K562 (cell line): ENCODE data around the gene FAM149B1. TPM values are rescaled to one million over a fixed set of nuclear protein-coding genes. Genes with fewer than 3 reads are reported as not detected.

Experiments used
- C11orf30 ChIP-seq: fragments of 450-650 bp; IDR thresholded peaks from 2 replicates; pipeline ENCODE4 v1.6.1; 2016; ENCODE audit warnings: low read depth, mild to moderate bottlenecking
- HMG20B ChIP-seq: fragments of 250-450 bp; sonication (Bioruptor Pico); IDR thresholded peaks from 2 replicates; pipeline ENCODE4 v1.5.0; 2021; ENCODE audit warnings: mild to moderate bottlenecking
- MED1 ChIP-seq: sonication (generic); formaldehyde crosslinking; IDR thresholded peaks from 2 replicates; pipeline ENCODE4 v1.8.1; 2023; ENCODE audit warnings: missing genetic modification reagents, borderline replicate concordance
- NR2C1 ChIP-seq, 2 experiments: fragments of 450-650 bp; IDR thresholded peaks; 2 replicates each; pipeline ENCODE4 v1.6.1; 2017; ENCODE audit warnings: mild to moderate bottlenecking in 2 of 2, antibody characterized with exemption in 1 of 2, inconsistent platforms in 1 of 2, missing compliant biosample characterization in 1 of 2, missing genetic modification characterization in 1 of 2
- PML ChIP-seq: IDR thresholded peaks from 2 replicates; pipeline ENCODE4 v1.6.1; 2012; ENCODE audit warnings: low read length, inconsistent platforms
- UBTF ChIP-seq, 2 experiments: IDR thresholded peaks; 2 replicates each; pipeline ENCODE4 v1.6.1; 2012; ENCODE audit warnings: improper control_type of control experiment in 2 of 2, low read depth in 2 of 2, low read length in 2 of 2, borderline replicate concordance in 1 of 2
- ZNF324 ChIP-seq: fragments of 250-450 bp; sonication (Bioruptor Pico); IDR thresholded peaks from 2 replicates; pipeline ENCODE4 v1.4.0; 2020; ENCODE audit warnings: mild to moderate bottlenecking
- ZNF398 ChIP-seq: fragments of 250-450 bp; sonication (Bioruptor Pico); IDR thresholded peaks from 2 replicates; pipeline ENCODE4 v1.8.0; 2021; ENCODE audit warnings: moderate library complexity, mild to moderate bottlenecking, inconsistent platforms
- polyA plus RNA-seq, 8 experiments: library from polyadenylated mRNA; depleted of rRNA in 4 of 8; stranded (reverse) in 5 of 8; unstranded in 3 of 8; fragments of >200 nt; fragmentation: Nextera tagmentation in 2 of 8; fragmentation: Illumina TruSeq in 1 of 8; extraction: Ambion mirVana in 2 of 8; extraction: Trizol in 1 of 8; gene quantifications; 2 replicates each; pipeline versions ENCODE4 v1.2.1 to v1.2.3, GENCODE V29; 2011 to 2014; ENCODE audit warnings: inconsistent platforms in 1 of 8, missing spikeins in 1 of 8
- total RNA-seq, 7 experiments: library from RNA; depleted of rRNA in 6 of 7; stranded (reverse); fragments of >200 nt in 6 of 7; fragmentation: Illumina TruSeq in 2 of 7; extraction: Trizol in 2 of 7; gene quantifications; 2 replicates each; pipeline versions ENCODE4 v1.2.1 to v1.2.3, GENCODE V29; 2011 to 2021; ENCODE audit warnings: low replicate concordance in 1 of 7
- TF ChIP-seq, protein P1 (sequence below): fragments of 200-600 bp; sonication (generic); IDR thresholded peaks from one replicate; pipeline ENCODE4 v1.6.1; 2012; ENCODE audit warnings: mild to moderate bottlenecking, low read depth, low read length, inconsistent platforms

The FAM149B1 gene
- total and polyA plus RNA-seq, 9 of the 15 experiments (the other 6 are each of a cell fraction or from before 2014, with no cell fraction given): 4.2 to 18.5 (median 9.3) TPM

- TF ChIP-seq PML (peak; percentile 85; the same call in 1 of the 2 replicates), HMG20B (CRISPR knock-in tag) (no peak; the same call in 1 of the 2 replicates), UBTF (IDR thresholded peaks at IDR 0.05; ENCODE audit: borderline replicate concordance in 1 of 2, low read depth in 2 of 2, low read length in 2 of 2) (peak in 1 of 2 experiments; percentile 64; a peak in 2 of 4 replicates), C11orf30 (peak; percentile 90), ZNF398 (CRISPR knock-in tag) (no peak), ZNF324 (CRISPR knock-in tag) (0 out of 2 replicates have a peak, but pooled peaks have one; percentile 50), NR2C1 (IDR thresholded peaks at IDR 0.05) (peak; percentile 98), NR2C1 (tag; IDR thresholded peaks at IDR 0.05) (peak; percentile 99), MED1 (CRISPR knock-in tag) (no peak)
- TF ChIP-seq, protein P1, sequence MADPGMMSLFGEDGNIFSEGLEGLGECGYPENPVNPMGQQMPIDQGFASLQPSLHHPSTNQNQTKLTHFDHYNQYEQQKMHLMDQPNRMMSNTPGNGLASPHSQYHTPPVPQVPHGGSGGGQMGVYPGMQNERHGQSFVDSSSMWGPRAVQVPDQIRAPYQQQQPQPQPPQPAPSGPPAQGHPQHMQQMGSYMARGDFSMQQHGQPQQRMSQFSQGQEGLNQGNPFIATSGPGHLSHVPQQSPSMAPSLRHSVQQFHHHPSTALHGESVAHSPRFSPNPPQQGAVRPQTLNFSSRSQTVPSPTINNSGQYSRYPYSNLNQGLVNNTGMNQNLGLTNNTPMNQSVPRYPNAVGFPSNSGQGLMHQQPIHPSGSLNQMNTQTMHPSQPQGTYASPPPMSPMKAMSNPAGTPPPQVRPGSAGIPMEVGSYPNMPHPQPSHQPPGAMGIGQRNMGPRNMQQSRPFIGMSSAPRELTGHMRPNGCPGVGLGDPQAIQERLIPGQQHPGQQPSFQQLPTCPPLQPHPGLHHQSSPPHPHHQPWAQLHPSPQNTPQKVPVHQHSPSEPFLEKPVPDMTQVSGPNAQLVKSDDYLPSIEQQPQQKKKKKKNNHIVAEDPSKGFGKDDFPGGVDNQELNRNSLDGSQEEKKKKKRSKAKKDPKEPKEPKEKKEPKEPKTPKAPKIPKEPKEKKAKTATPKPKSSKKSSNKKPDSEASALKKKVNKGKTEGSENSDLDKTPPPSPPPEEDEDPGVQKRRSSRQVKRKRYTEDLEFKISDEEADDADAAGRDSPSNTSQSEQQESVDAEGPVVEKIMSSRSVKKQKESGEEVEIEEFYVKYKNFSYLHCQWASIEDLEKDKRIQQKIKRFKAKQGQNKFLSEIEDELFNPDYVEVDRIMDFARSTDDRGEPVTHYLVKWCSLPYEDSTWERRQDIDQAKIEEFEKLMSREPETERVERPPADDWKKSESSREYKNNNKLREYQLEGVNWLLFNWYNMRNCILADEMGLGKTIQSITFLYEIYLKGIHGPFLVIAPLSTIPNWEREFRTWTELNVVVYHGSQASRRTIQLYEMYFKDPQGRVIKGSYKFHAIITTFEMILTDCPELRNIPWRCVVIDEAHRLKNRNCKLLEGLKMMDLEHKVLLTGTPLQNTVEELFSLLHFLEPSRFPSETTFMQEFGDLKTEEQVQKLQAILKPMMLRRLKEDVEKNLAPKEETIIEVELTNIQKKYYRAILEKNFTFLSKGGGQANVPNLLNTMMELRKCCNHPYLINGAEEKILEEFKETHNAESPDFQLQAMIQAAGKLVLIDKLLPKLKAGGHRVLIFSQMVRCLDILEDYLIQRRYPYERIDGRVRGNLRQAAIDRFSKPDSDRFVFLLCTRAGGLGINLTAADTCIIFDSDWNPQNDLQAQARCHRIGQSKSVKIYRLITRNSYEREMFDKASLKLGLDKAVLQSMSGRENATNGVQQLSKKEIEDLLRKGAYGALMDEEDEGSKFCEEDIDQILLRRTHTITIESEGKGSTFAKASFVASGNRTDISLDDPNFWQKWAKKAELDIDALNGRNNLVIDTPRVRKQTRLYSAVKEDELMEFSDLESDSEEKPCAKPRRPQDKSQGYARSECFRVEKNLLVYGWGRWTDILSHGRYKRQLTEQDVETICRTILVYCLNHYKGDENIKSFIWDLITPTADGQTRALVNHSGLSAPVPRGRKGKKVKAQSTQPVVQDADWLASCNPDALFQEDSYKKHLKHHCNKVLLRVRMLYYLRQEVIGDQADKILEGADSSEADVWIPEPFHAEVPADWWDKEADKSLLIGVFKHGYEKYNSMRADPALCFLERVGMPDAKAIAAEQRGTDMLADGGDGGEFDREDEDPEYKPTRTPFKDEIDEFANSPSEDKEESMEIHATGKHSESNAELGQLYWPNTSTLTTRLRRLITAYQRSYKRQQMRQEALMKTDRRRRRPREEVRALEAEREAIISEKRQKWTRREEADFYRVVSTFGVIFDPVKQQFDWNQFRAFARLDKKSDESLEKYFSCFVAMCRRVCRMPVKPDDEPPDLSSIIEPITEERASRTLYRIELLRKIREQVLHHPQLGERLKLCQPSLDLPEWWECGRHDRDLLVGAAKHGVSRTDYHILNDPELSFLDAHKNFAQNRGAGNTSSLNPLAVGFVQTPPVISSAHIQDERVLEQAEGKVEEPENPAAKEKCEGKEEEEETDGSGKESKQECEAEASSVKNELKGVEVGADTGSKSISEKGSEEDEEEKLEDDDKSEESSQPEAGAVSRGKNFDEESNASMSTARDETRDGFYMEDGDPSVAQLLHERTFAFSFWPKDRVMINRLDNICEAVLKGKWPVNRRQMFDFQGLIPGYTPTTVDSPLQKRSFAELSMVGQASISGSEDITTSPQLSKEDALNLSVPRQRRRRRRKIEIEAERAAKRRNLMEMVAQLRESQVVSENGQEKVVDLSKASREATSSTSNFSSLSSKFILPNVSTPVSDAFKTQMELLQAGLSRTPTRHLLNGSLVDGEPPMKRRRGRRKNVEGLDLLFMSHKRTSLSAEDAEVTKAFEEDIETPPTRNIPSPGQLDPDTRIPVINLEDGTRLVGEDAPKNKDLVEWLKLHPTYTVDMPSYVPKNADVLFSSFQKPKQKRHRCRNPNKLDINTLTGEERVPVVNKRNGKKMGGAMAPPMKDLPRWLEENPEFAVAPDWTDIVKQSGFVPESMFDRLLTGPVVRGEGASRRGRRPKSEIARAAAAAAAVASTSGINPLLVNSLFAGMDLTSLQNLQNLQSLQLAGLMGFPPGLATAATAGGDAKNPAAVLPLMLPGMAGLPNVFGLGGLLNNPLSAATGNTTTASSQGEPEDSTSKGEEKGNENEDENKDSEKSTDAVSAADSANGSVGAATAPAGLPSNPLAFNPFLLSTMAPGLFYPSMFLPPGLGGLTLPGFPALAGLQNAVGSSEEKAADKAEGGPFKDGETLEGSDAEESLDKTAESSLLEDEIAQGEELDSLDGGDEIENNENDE: no peak
These were observed 84.7 kb downstream of the FAM149B1 start, which contains the start of gene MRPS16 (continued) for GRCh38 chr10:73252445-73253224.
